ENCODE results near the gene PDE7B.

PDE7B gene

GRCh38 chr6:135938576-135939207, 87.2 kb downstream of the PDE7B start:
- DNase-seq: no peak

- no peak for DNase-seq
These were observed 87.7 kb downstream of the PDE7B start for GRCh38 chr6:135939208-135939591.

GRCh38 chr6:135940616-135941167, 89.2 kb downstream of the PDE7B start:
- DNase-seq: no peak

- DNase-seq: no peak
These were observed 89.9 kb downstream of the PDE7B start for GRCh38 chr6:135941275-135942025.

- DNase-seq: no peak
These were observed 92.6 kb downstream of the PDE7B start for GRCh38 chr6:135944120-135944519.

GRCh38 chr6:135946674-135947073, 95.2 kb downstream of the PDE7B start:
- DNase-seq: no peak

- no peak for DNase-seq
These were observed 99.2 kb downstream of the PDE7B start for GRCh38 chr6:135950669-135951068.

- no peak for DNase-seq
These were observed 99.7 kb downstream of the PDE7B start for GRCh38 chr6:135951169-135951568.

- no peak for DNase-seq
These were observed 102.3 kb downstream of the PDE7B start for GRCh38 chr6:135953818-135954217.

- no peak for DNase-seq
These were observed 103.6 kb downstream of the PDE7B start for GRCh38 chr6:135955099-135955498.

GRCh38 chr6:135962731-135963130, 111.2 kb downstream of the PDE7B start:
- DNase-seq: no peak

- no peak for DNase-seq
These were observed 119.2 kb downstream of the PDE7B start for GRCh38 chr6:135970750-135971149.

- DNase-seq: no peak
These were observed 119.8 kb downstream of the PDE7B start for GRCh38 chr6:135971351-135971750.

GRCh38 chr6:135972150-135972549, 120.6 kb downstream of the PDE7B start:
- DNase-seq: no peak

- DNase-seq: no peak
These were observed 121.1 kb downstream of the PDE7B start for GRCh38 chr6:135972586-135972985.

- DNase-seq: no peak
These were observed 122.9 kb downstream of the PDE7B start for GRCh38 chr6:135974426-135974825.

GRCh38 chr6:135976585-135976984, 125.1 kb downstream of the PDE7B start:
- no peak for DNase-seq

- no peak for DNase-seq
These were observed 131.6 kb downstream of the PDE7B start for GRCh38 chr6:135983093-135983492.

GRCh38 chr6:135983718-135984343, 132.3 kb downstream of the PDE7B start:
- no peak for DNase-seq

- DNase-seq: no peak
These were observed 134.0 kb downstream of the PDE7B start for GRCh38 chr6:135985471-135985870.

GRCh38 chr6:135987226-135987625, 135.7 kb downstream of the PDE7B start:
- no peak for DNase-seq

GRCh38 chr6:135990439-135990838, 138.9 kb downstream of the PDE7B start:
- no peak for DNase-seq

GRCh38 chr6:135990855-135991464, 139.5 kb downstream of the PDE7B start:
- DNase-seq: no peak

All from T-helper 1 cell (primary cell).